GM12878 (cell line): Measurements from ENCODE around the gene ECHDC1. TPM values are rescaled to one million over a fixed set of nuclear protein-coding genes. Genes with fewer than 3 reads are reported as not detected.

ENCODE experiments used
- ATAC-seq: fragments of 200-7000 bp; cut with Tn5 transposase; 3 replicates; pipeline ENCODE4 v1.9.1; 2020; ENCODE audit warnings: mild to moderate bottlenecking, moderate library complexity
- BruUV-seq: library from RNA; stranded (reverse); fragments of 400-500 nt; replicated peaks from 2 replicates; lab custom pipeline; 2021; lab: Mats Ljungman, UMichigan
- CTCF ChIA-PET: fragments of 300-600 bp; sonication (Branson Sonifier 250); formaldehyde crosslinking; extraction: SDS; loops from one replicate; lab custom pipeline; 2021; ENCODE audit warnings: inconsistent platforms; lab: Yijun Ruan, JAX
- POLR2A ChIA-PET: fragments of 350-600 bp; formaldehyde crosslinking; extraction: SDS; loops from one replicate; lab custom pipeline; 2021; ENCODE audit warnings: inconsistent platforms; lab: Charles Lee
- RAD21 ChIA-PET: fragments of 300-600 bp; sonication (Branson Sonifier 250); formaldehyde crosslinking; loops from one replicate; lab custom pipeline; 2023; ENCODE audit warnings: antibody characterized with exemption; ENCODE audit not compliant: unreplicated experiment; lab: Charles Lee
- SMC1A ChIA-PET: fragments of 300-600 bp; sonication (Branson Sonifier 250); formaldehyde crosslinking; loops from one replicate; lab custom pipeline; 2023; ENCODE audit not compliant: unreplicated experiment, uncharacterized antibody; lab: Charles Lee
- DNase-seq: peaks from one replicate; pipeline ENCODE4 v3.0.0-alpha.2; 2011; ENCODE audit warnings: low read depth, low spot score
- FAIRE-seq: peaks from 3 replicates; lab custom pipeline; 2011; peaks lifted over from hg19 to GRCh38; lab: Jason Lieb, UNC
- H2AFZ ChIP-seq: 2 replicates; pipeline ENCODE4 v1.6.0; 2011; ENCODE audit warnings: low read depth, low read length, control low read depth; ENCODE audit not compliant: control insufficient read depth
- H3K27ac ChIP-seq: 2 replicates; pipeline ENCODE4 v1.5.1; 2011; ENCODE audit warnings: control low read depth; ENCODE audit not compliant: control insufficient read depth, insufficient read depth
- H3K27me3 ChIP-seq, 2 experiments: replicated peaks in 1 of 2; 2 replicates each; pipeline versions ENCODE4 v1.6.0 to v1.6.1; 2011; ENCODE audit warnings: low read length in 1 of 2; ENCODE audit not compliant: control insufficient read depth in 2 of 2, insufficient read depth in 2 of 2
- H3K36me3 ChIP-seq, 2 experiments: 2 replicates each; pipeline ENCODE4 v1.5.1; 2011; ENCODE audit warnings: low read length in 1 of 2; ENCODE audit not compliant: control insufficient read depth in 2 of 2, insufficient read depth in 2 of 2
- H3K4me1 ChIP-seq: 2 replicates; pipeline ENCODE4 v1.6.1; 2011; ENCODE audit warnings: mild to moderate bottlenecking, low read length, moderate library complexity, mixed read lengths; ENCODE audit not compliant: control insufficient read depth, insufficient read depth
- H3K4me2 ChIP-seq: 2 replicates; pipeline ENCODE4 v1.6.0; 2011; ENCODE audit warnings: control low read depth; ENCODE audit not compliant: control insufficient read depth, insufficient read depth
- H3K4me3 ChIP-seq: fragments of 200-600 bp; sonication (generic); 2 replicates; pipeline ENCODE4 v1.5.1; 2016
- H3K79me2 ChIP-seq: 2 replicates; pipeline ENCODE4 v1.6.0; 2011; ENCODE audit warnings: low read length; ENCODE audit not compliant: control insufficient read depth, insufficient read depth
- H3K9ac ChIP-seq: 2 replicates; pipeline ENCODE4 v1.8.0; 2011; ENCODE audit warnings: low read length, control low read depth, mixed read lengths; ENCODE audit not compliant: control insufficient read depth, insufficient read depth
- H3K9me3 ChIP-seq: replicated peaks from 3 replicates; pipeline ENCODE4 v1.5.1; 2011; ENCODE audit warnings: mild to moderate bottlenecking, low read length; ENCODE audit not compliant: control insufficient read depth, insufficient read depth
- H4K20me1 ChIP-seq: 2 replicates; pipeline ENCODE4 v1.6.0; 2011; ENCODE audit not compliant: control insufficient read depth, insufficient read depth
- ESRRA ChIP-seq: IDR thresholded peaks from 2 replicates; pipeline ENCODE4 v1.6.1; 2012; ENCODE audit warnings: mild to moderate bottlenecking, low read length, improper control_type of control experiment
- FOXK2 ChIP-seq: fragments of 450-650 bp; IDR thresholded peaks from 2 replicates; pipeline ENCODE4 v1.6.1; 2017; ENCODE audit warnings: mild to moderate bottlenecking, moderate library complexity
- GATAD2B ChIP-seq: fragments of 450-650 bp; conservative IDR thresholded peaks from 2 replicates; pipeline ENCODE4 v1.6.1; 2017; ENCODE audit warnings: low read depth, mild to moderate bottlenecking, moderate library complexity
- KDM1A ChIP-seq: fragments of 200-600 bp; sonication (generic); IDR thresholded peaks from 2 replicates; pipeline ENCODE4 v1.6.1; 2016; ENCODE audit warnings: borderline replicate concordance
- MEF2B ChIP-seq: fragments of 450-650 bp; IDR thresholded peaks from 2 replicates; pipeline ENCODE4 v1.6.1; 2018; ENCODE audit warnings: mild to moderate bottlenecking, moderate library complexity; ENCODE audit not compliant: partially characterized antibody, poor library complexity, severe bottlenecking
- NR2C2 ChIP-seq: IDR thresholded peaks from 2 replicates; pipeline ENCODE4 v1.6.1; 2011; ENCODE audit warnings: borderline replicate concordance, low read depth; ENCODE audit not compliant: control insufficient read depth, insufficient read length
- NRF1 ChIP-seq: conservative IDR thresholded peaks from 2 replicates; pipeline ENCODE4 v1.6.1; 2011; ENCODE audit warnings: mild to moderate bottlenecking, low read depth, low read length, improper control_type of control experiment
- TCF12 ChIP-seq: IDR thresholded peaks from 2 replicates; pipeline ENCODE4 v1.6.1; 2011; ENCODE audit warnings: low read depth, mild to moderate bottlenecking, low read length
- ZNF384 ChIP-seq: IDR thresholded peaks from 2 replicates; pipeline ENCODE4 v1.6.1; 2012; ENCODE audit warnings: low read depth, mild to moderate bottlenecking, low read length, improper control_type of control experiment, borderline replicate concordance
- WGBS: methylation state at CpG from one replicate; pipeline ENCODE4 v1.1.6; 2016; ENCODE audit warnings: low lambda C conversion rate; ENCODE audit not compliant: insufficient replicate concordance, insufficient coverage; ENCODE audit errors: missing lambda C conversion rate; 5-methylcytosine and 5-hydroxymethylcytosine counted together
- in situ Hi-C: fragments of 300-500 bp; cut with MboI; formaldehyde crosslinking; loops from 9 replicates; pipeline ENCODE4 v1.14.3; 2018; ENCODE audit warnings: mixed read lengths
- intact Hi-C: fragments of 100-400 bp; cut with micrococcal nuclease; formaldehyde crosslinking; loops from one replicate; pipeline ENCODE4 v1.14.2; 2022; ENCODE audit not compliant: unreplicated experiment
- polyA plus RNA-seq, 11 experiments: library from polyadenylated mRNA; depleted of rRNA in 4 of 11; unstranded in 6 of 11; stranded (reverse) in 5 of 11; fragments of >200 nt; fragmentation: Nextera tagmentation in 4 of 11; fragmentation: Illumina TruSeq in 1 of 11; extraction: Ambion mirVana in 4 of 11; extraction: Trizol in 1 of 11; gene quantifications; 1 replicate in 1 of 11; 2 replicates in 10 of 11; pipeline versions ENCODE4 v1.2.1 to v1.2.3, GENCODE V29; 2011 to 2016; ENCODE audit warnings: inconsistent platforms in 2 of 11, missing spikeins in 2 of 11, low read depth in 1 of 11
- total RNA-seq, 4 experiments: library from RNA; depleted of rRNA in 3 of 4; stranded (reverse); fragments of >200 nt in 3 of 4; fragmentation: Illumina TruSeq in 1 of 4; extraction: Trizol in 1 of 4; gene quantifications; 2 replicates each; pipeline versions ENCODE4 v1.2.1 to v1.2.3, GENCODE V29; 2013 to 2021
- TF ChIP-seq, protein P1 (sequence below): fragments of 450-650 bp; IDR thresholded peaks from 2 replicates; pipeline ENCODE4 v1.6.1; 2016; ENCODE audit warnings: mild to moderate bottlenecking
- TF ChIP-seq, protein P2 (sequence below): fragments of 450-650 bp; IDR thresholded peaks from 2 replicates; pipeline ENCODE4 v1.6.1; 2017; ENCODE audit warnings: mild to moderate bottlenecking, moderate library complexity
- TF ChIP-seq, protein P3 (sequence below): IDR thresholded peaks from 2 replicates; pipeline ENCODE4 v1.6.1; 2011; ENCODE audit warnings: borderline replicate concordance, low read depth, mild to moderate bottlenecking, moderate library complexity, mixed read lengths, low read length; ENCODE audit not compliant: insufficient read depth; ENCODE audit errors: extremely low read length
- TF ChIP-seq, protein P4 (sequence below): IDR thresholded peaks from 2 replicates; pipeline ENCODE4 v1.6.1; 2012; ENCODE audit warnings: low read length, inconsistent platforms

The ECHDC1 gene
- total and polyA plus RNA-seq, 10 of the 15 experiments (the other 5 are each of a cell fraction or from before 2014, with no cell fraction given): 46.2 to 111 (median 70.7) TPM

DNA sequence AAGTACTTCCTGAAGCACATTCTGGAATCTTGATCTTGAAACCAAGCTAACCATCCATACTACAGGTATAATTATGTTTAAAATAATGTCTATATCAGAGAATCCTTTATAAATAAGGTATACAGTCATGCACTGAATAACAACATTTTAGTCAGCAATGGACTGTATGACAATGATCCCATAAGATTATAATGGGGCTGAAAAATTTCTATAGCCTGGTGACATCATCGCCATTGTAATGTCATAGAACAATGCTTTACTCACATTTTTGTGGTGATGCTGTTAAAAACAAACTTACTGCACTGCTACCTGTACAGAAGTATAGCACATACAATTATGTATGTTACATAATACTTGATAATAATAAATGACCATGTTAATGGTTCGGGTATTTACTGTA is 44.9 kb downstream of the ECHDC1 start (continued):
- TF ChIP-seq, protein P1, sequence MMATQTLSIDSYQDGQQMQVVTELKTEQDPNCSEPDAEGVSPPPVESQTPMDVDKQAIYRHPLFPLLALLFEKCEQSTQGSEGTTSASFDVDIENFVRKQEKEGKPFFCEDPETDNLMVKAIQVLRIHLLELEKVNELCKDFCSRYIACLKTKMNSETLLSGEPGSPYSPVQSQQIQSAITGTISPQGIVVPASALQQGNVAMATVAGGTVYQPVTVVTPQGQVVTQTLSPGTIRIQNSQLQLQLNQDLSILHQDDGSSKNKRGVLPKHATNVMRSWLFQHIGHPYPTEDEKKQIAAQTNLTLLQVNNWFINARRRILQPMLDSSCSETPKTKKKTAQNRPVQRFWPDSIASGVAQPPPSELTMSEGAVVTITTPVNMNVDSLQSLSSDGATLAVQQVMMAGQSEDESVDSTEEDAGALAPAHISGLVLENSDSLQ: no peak
- TF ChIP-seq, all 136 proteins: peak for 0

DNA sequence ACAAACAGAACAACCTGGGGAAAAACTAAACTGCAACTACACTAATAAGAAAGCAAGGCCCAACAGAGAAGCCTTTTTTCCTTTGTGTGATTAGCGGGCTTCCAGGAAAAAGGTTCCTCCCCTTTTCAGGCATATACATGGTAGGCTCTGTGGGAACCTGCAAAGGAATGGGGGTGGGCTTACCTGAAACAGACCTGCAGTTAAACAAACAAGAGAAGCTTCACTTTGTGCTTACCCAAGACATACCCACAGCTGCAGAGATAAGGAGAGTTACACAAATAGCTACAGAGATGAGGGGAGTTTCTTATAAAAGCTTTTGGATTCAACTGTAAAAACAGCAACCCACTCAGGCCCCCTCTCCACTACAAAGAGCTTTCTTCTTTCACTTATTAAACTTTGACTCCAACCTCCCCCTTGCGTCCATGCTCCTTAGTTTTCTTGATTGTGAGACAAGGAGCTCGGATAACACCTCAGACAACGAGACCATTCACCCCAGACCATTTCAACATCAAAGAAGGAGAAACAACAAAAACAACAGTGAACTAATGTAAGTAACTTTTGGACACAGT is 45.8 kb downstream of the ECHDC1 start:
- Histone ChIP-seq H4K20me1 (no peaks in the 10 kb centered on the region), H3K4me3 (no peak overlapping the region), H3K27me3 (no peaks in the 10 kb centered on the region), H3K4me1 (no peaks in the 10 kb centered on the region), H3K9ac (no peak overlapping the region), H3K36me3 (peaks cover 0 to 8% of the 10 kb centered on the region in 2 experiments; a peak in 1 of 4 replicates), H2AFZ (no peak overlapping the region), H3K9me3 (no peaks in the 10 kb centered on the region), H3K79me2 (no peaks in the 10 kb centered on the region; the same call in 1 of the 2 replicates), H3K4me2 (no peak overlapping the region), H3K27ac (no peak overlapping the region)
- DNase-seq (no peak), FAIRE-seq (no peak), ATAC-seq (no peak)
- intact Hi-C loops: no loop called here
- ChIA-PET POLR2A (no interaction called here), RAD21 (no interaction called here), CTCF (interaction anchor here (1.1 to 6.3 kb wide), 3 partner anchors 9 to 344 kb away, joined by 3 to 55 read pairs (median 5); no protein-coding TSS in a partner anchor), SMC1A (interaction anchor here (0.9 to 1.2 kb wide), 3 partner anchors 20 to 123 kb away, joined by 3 to 4 read pairs (median 3); no protein-coding TSS in a partner anchor)
- in situ Hi-C loops: loop anchor here (25.0 kb wide), 1 partner anchor 1510 kb away; the partner anchor contains the start of gene NCOA7
- WGBS: 92% methylated on average over 4 of the region's 4 CpGs
- no TSS peak for BruUV-seq
- TF ChIP-seq ZNF384 (no peak), GATAD2B (no peak), FOXK2 (no peak), NRF1 (no peak), MEF2B (no peak), KDM1A (no peak), ESRRA (no peak), NR2C2 (no peak), TCF12 (no peak)
- TF ChIP-seq, protein P2, sequence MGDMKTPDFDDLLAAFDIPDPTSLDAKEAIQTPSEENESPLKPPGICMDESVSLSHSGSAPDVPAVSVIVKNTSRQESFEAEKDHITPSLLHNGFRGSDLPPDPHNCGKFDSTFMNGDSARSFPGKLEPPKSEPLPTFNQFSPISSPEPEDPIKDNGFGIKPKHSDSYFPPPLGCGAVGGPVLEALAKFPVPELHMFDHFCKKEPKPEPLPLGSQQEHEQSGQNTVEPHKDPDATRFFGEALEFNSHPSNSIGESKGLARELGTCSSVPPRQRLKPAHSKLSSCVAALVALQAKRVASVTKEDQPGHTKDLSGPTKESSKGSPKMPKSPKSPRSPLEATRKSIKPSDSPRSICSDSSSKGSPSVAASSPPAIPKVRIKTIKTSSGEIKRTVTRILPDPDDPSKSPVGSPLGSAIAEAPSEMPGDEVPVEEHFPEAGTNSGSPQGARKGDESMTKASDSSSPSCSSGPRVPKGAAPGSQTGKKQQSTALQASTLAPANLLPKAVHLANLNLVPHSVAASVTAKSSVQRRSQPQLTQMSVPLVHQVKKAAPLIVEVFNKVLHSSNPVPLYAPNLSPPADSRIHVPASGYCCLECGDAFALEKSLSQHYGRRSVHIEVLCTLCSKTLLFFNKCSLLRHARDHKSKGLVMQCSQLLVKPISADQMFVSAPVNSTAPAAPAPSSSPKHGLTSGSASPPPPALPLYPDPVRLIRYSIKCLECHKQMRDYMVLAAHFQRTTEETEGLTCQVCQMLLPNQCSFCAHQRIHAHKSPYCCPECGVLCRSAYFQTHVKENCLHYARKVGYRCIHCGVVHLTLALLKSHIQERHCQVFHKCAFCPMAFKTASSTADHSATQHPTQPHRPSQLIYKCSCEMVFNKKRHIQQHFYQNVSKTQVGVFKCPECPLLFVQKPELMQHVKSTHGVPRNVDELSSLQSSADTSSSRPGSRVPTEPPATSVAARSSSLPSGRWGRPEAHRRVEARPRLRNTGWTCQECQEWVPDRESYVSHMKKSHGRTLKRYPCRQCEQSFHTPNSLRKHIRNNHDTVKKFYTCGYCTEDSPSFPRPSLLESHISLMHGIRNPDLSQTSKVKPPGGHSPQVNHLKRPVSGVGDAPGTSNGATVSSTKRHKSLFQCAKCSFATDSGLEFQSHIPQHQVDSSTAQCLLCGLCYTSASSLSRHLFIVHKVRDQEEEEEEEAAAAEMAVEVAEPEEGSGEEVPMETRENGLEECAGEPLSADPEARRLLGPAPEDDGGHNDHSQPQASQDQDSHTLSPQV: no peak
- TF ChIP-seq, protein P3, sequence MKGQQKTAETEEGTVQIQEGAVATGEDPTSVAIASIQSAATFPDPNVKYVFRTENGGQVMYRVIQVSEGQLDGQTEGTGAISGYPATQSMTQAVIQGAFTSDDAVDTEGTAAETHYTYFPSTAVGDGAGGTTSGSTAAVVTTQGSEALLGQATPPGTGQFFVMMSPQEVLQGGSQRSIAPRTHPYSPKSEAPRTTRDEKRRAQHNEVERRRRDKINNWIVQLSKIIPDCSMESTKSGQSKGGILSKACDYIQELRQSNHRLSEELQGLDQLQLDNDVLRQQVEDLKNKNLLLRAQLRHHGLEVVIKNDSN: no peak
- TF ChIP-seq, protein P4, sequence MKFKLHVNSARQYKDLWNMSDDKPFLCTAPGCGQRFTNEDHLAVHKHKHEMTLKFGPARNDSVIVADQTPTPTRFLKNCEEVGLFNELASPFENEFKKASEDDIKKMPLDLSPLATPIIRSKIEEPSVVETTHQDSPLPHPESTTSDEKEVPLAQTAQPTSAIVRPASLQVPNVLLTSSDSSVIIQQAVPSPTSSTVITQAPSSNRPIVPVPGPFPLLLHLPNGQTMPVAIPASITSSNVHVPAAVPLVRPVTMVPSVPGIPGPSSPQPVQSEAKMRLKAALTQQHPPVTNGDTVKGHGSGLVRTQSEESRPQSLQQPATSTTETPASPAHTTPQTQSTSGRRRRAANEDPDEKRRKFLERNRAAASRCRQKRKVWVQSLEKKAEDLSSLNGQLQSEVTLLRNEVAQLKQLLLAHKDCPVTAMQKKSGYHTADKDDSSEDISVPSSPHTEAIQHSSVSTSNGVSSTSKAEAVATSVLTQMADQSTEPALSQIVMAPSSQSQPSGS: no peak
